ENCODE data around the gene EEF1A2.

Gene EEF1A2

GRCh38 chr20:63449796-63450730 lies 48.8 kb downstream of the EEF1A2 start:
- DNase-seq (ENCODE audit: low spot score) = no peak

GRCh38 chr20:63449025-63449424 lies 49.9 kb downstream of the EEF1A2 start:
- DNase-seq (ENCODE audit: low spot score) = no peak

GRCh38 chr20:63448031-63448430 lies 50.9 kb downstream of the EEF1A2 start:
- DNase-seq (ENCODE audit: low spot score) = no peak

GRCh38 chr20:63447320-63447719 lies 51.6 kb downstream of the EEF1A2 start:
- DNase-seq (ENCODE audit: low spot score) = no peak

- no peak for DNase-seq (ENCODE audit: low spot score)
Measured at GRCh38 chr20:63446216-63447024, 52.5 kb downstream of the EEF1A2 start.

- no peak for DNase-seq (ENCODE audit: low spot score)
Measured at GRCh38 chr20:63445075-63445734, 53.7 kb downstream of the EEF1A2 start.

- DNase-seq (ENCODE audit: low spot score) = no peak
Measured at GRCh38 chr20:63444548-63444947, 54.3 kb downstream of the EEF1A2 start.

- no peak for DNase-seq (ENCODE audit: low spot score)
Measured at GRCh38 chr20:63443606-63444395, 55.1 kb downstream of the EEF1A2 start.

GRCh38 chr20:63442100-63442493 lies 56.8 kb downstream of the EEF1A2 start:
- DNase-seq (ENCODE audit: low spot score) = no peak

GRCh38 chr20:63441136-63442099 lies 57.5 kb downstream of the EEF1A2 start:
- DNase-seq (ENCODE audit: low spot score) = no peak

- DNase-seq (ENCODE audit: low spot score) = no peak
Measured at GRCh38 chr20:63440366-63440955, 58.4 kb downstream of the EEF1A2 start.

- DNase-seq (ENCODE audit: low spot score) = no peak
Measured at GRCh38 chr20:63439866-63440265, 59.0 kb downstream of the EEF1A2 start.

GRCh38 chr20:63438121-63438520 lies 60.8 kb downstream of the EEF1A2 start:
- no peak for DNase-seq (ENCODE audit: low spot score)
